Activated T-cell treated with anti-CD3 and anti-CD28 coated beads, Interleukin-2, amount 50 U/mL, for 72 hours (primary cell): ENCODE measurements around the gene LYPD5. TPM values are rescaled to one million over a fixed set of nuclear protein-coding genes. Genes with fewer than 3 reads are reported as not detected.

Experiments used
- ATAC-seq, 2 donors: fragments of 150-1000 bp; cut with Tn5 transposase; replicated peaks in 1 of 2; 2 replicates each; pipeline ENCODE4 v1.10.0; 2021; ENCODE audit warnings: moderate library complexity in 2 of 2, mild to moderate bottlenecking in 1 of 2
- DNase-seq, 2 donors: peaks; one replicate each; pipeline ENCODE4 v3.0.0; 2021 to 2022; ENCODE audit warnings: mixed read lengths in 1 of 2
- H3K27ac Mint-ChIP-seq: one replicate; pipeline ENCODE4 v1.8.0; 2022; ENCODE audit warnings: mild to moderate bottlenecking, moderate library complexity, mixed read lengths
- H3K27me3 Mint-ChIP-seq: one replicate; pipeline ENCODE4 v1.8.0; 2022; ENCODE audit warnings: low read depth, mixed read lengths
- H3K36me3 Mint-ChIP-seq, 2 donors: one replicate each; pipeline ENCODE4 v1.8.0; 2022; ENCODE audit warnings: mixed read lengths in 2 of 2, mild to moderate bottlenecking in 1 of 2; ENCODE audit not compliant: insufficient read depth in 2 of 2
- H3K4me1 Mint-ChIP-seq: one replicate; pipeline ENCODE4 v1.8.0; 2022; ENCODE audit warnings: low read depth, mixed read lengths
- H3K4me3 Mint-ChIP-seq, 2 donors: one replicate each; pipeline ENCODE4 v1.8.0; 2022; ENCODE audit warnings: mild to moderate bottlenecking in 2 of 2, mixed read lengths in 2 of 2, moderate library complexity in 2 of 2
- H3K9me3 Mint-ChIP-seq, 2 donors: one replicate each; pipeline ENCODE4 v1.8.0; 2022; ENCODE audit warnings: mixed read lengths in 2 of 2
- total RNA-seq, 2 donors: library from RNA; stranded (reverse); gene quantifications; one replicate each; pipeline ENCODE4 v1.2.3, GENCODE V29; 2022

Gene LYPD5
- total RNA-seq, 2 donors from 2014 or later = 0.21 to 1.1 TPM

DNA sequence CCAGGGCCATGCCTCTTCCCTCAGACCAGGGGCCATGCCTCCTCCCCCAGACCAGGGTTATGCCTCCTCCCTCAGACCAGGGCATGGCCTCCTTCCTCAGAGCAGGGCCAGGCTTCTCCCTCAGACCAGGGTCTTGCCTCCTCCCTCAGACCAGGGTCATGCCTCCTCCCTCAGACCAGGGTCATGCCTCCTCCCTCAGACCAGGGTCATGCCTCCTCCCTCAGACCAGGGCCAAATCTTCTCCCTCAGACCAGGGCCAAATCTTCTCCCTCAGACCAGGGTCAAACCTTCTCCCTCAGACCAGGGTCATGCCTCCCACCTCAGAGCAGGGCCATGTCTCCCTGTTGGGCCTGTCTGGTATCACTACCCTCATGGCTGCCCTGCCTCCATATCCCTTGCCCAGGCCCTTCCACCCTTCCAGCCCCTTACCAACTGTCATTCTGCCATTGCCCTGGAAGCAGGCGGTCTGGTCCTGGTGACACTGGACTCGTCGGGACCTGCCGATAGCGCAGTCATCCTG is 4.2 kb downstream of the LYPD5 start:
- Mint-ChIP-seq H3K4me1 (peaks cover 14% of the 10 kb centered on the region), H3K36me3 (no peaks in the 10 kb centered on the region), H3K27ac (no peak overlapping the region), H3K4me3 (peak overlapping the region; percentile 80 to 87), H3K27me3 (peaks cover 27% of the 10 kb centered on the region), H3K9me3 (no peaks in the 10 kb centered on the region)
- DNase-seq = no peak
- ATAC-seq = peak; percentile 19 to 20

GRCh38 chr19:43797556-43797955 is 4.7 kb downstream of the LYPD5 start:
- no peaks in the 10 kb centered on the region for H3K9me3 Mint-ChIP-seq
- peaks cover 14% of the 10 kb centered on the region for H3K4me1 Mint-ChIP-seq
- no peak overlapping the region for H3K27ac Mint-ChIP-seq
- ATAC-seq (no peak), DNase-seq (no peak)
- H3K36me3 Mint-ChIP-seq = no peaks in the 10 kb centered on the region
- H3K4me3 Mint-ChIP-seq = peak overlapping the region; percentile 45 to 54
- H3K27me3 Mint-ChIP-seq = peaks cover 27% of the 10 kb centered on the region

DNA sequence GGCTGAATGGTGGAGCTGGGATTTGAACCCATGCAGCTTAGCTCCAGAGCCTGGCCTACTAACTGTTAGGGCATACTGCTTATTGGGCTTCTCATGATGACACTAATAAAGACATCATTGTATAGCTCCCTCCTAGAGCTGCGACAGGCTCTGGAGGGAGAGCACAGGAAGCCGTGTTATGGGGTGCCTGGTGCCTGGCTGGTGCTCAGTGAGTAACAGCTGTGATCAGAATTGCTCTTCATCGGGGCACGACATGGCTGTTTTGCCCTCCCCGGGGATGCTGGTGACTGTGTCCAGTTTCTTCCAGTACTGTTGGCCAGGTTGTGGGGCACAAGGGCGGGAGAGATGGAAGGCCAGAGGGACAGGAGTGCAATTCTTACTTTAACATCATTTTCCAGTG is 5.1 kb downstream of the LYPD5 start:
- no peak overlapping the region for H3K27ac Mint-ChIP-seq
- peaks cover 27% of the 10 kb centered on the region for H3K27me3 Mint-ChIP-seq
- no peaks in the 10 kb centered on the region for H3K36me3 Mint-ChIP-seq
- no peak for ATAC-seq
- H3K9me3 Mint-ChIP-seq = no peaks in the 10 kb centered on the region
- H3K4me1 Mint-ChIP-seq = peaks cover 14% of the 10 kb centered on the region
- DNase-seq = no peak
- H3K4me3 Mint-ChIP-seq = peak overlapping the region; percentile 45 to 54

DNA sequence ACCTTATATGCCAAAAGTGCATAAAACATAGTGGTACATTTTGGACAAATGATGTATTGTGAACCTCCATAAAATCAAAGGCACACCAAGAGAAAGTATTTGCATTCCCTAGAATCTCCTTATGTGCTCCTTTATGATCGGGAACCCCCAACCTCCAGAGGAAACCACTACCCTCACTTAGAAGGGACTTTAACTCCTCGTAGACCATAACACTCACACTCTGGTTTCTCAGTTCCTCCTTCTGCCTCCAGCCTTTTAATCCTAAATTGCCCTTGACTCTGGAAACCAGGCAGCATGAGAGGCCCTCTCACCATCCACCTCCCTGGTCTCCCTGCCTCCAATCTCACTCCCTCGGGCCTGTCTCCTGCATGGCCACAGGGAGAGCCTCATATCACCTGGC is 11.7 kb downstream of the LYPD5 start:
- Mint-ChIP-seq H3K36me3 (no peaks in the 10 kb centered on the region), H3K27ac (no peak overlapping the region), H3K9me3 (no peaks in the 10 kb centered on the region), H3K27me3 (peaks cover 30% of the 10 kb centered on the region), H3K4me1 (peaks cover 3% of the 10 kb centered on the region), H3K4me3 (no peak overlapping the region)
- ATAC-seq = no peak
- DNase-seq = no peak

- DNase-seq = no peak
Observed at GRCh38 chr19:43789029-43789428, 13.2 kb downstream of the LYPD5 start.

DNA sequence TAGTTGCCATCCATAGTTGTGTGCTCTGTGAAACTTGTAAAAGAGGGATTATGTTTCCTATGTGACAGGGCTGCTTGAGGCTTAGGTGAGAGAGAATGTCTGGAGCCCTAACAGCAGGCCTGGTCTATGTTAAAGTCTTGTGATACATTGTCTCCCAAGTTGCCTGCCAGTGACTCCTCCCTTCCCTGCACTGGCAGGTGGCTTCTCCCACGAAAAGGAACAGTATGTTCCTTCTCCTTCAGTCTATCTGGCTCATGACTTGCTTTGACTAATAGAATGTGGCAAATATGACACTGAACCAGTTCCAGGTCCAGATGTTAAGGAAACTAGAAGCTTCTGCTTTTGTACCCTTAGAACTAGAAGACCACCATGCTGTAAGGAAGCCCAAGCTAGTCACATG is 15.6 kb downstream of the LYPD5 start:
- Mint-ChIP-seq H3K4me3 (no peak overlapping the region), H3K36me3 (peaks cover 4 to 7% of the 10 kb centered on the region in 2 donors), H3K4me1 (peaks cover 41% of the 10 kb centered on the region), H3K27ac (no peak overlapping the region), H3K9me3 (peaks cover 0 to 3% of the 10 kb centered on the region in 2 donors), H3K27me3 (peaks cover 19% of the 10 kb centered on the region)
- no peak for ATAC-seq
- DNase-seq = no peak

More at GRCh38 chr19:43789029-43789428, 13.2 kb downstream of the LYPD5 start:
- H3K27me3 Mint-ChIP-seq = peaks cover 29% of the 10 kb centered on the region
- no peaks in the 10 kb centered on the region for H3K36me3 Mint-ChIP-seq
- H3K27ac Mint-ChIP-seq = peak overlapping the region; percentile 77
- H3K4me3 Mint-ChIP-seq = no peak overlapping the region
- ATAC-seq = no peak
- no peaks in the 10 kb centered on the region for H3K9me3 Mint-ChIP-seq
- H3K4me1 Mint-ChIP-seq = peaks cover 19% of the 10 kb centered on the region

DNA sequence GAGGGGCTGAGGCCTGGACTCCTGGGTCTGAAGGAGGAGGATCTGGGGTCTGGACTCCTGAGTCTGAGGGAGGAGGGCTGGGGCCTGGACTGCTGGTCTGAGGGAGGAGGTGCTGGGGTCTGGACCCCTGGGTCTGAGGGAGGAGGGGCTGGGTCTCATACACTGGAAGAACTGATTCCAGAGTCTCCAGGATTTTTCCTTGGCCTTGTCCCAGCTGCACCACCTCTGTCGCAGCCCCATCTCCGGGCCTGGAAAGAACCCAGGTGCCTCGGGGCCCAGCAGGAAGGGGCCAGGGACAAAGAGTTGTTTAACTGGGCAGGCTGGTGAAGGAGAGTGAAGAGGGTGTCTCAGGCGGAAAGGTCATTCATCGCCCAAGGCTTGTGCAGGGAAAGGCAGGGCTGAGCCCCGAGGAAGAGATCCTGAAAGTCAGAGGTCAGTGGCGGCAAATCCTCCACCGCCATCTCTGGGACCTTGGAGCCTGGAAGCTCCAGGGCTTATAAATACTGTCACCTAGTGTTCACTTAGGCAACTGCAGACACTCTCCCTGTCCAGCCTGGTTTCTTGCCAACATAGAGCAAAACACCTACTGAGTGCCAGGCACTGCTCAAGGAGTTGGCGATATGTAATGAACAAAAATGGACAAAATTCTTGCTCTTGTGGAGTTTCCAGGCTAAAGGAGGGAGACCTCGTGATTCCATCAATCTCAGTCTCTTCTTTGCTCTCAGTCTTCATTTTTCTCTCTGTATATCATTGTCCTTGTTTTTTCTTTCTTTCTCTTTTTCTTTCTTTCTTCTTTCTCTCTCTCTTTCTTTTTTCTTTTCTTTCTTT is 17.1 kb downstream of the LYPD5 start:
- Mint-ChIP-seq H3K36me3 (peaks cover 4 to 13% of the 10 kb centered on the region in 2 donors), H3K27me3 (peaks cover 12% of the 10 kb centered on the region), H3K4me1 (peaks cover 50% of the 10 kb centered on the region), H3K9me3 (peaks cover 0 to 3% of the 10 kb centered on the region in 2 donors), H3K4me3 (peak overlapping the region; percentile 57 to 94), H3K27ac (peak overlapping the region; percentile 20)
- DNase-seq (peak; percentile 59 to 64), ATAC-seq (no peak)

DNA sequence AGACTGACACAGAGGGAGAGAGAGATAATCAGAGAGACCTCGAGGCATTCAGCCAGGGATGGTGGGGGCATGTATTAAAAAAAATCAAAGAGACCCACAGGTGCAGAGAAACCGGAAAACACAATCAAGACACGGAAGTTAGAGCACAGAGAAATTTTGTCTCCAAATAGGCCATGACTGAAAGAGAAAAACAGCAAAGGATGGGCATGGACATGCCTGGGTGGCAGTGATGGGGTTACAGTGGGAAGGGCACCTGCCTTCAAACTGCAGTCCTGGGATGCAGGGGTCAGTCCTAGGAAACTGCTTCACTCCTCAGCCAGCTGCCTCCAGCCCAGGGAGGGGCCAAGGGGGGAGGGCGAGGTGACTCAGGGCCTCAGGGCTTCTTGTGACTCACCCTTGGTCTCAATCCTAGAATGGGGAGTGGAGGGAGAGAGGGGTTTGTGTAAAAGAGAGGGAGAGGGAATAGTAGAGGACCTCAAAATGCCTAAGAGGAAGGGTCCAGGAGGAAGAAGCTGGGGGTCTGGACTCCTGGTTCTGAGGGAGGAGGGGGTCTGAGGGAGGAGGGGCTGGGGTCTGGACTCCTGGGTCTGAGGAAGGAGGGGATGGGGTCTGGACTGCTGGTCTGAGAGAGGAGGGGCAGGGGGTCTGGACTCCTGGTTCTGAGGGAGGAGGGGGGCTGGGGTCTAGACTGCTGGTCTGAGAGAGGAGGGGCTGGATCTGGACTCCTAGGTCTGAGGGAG is 17.8 kb downstream of the LYPD5 start:
- Mint-ChIP-seq H3K9me3 (peaks cover 0 to 3% of the 10 kb centered on the region in 2 donors), H3K4me1 (peaks cover 54% of the 10 kb centered on the region), H3K27ac (peak overlapping the region; percentile 3), H3K36me3 (peaks cover 6 to 13% of the 10 kb centered on the region in 2 donors), H3K27me3 (peaks cover 6% of the 10 kb centered on the region), H3K4me3 (peak overlapping the region; percentile 57 to 94)
- ATAC-seq = peak; percentile 28 to 47
- peak; percentile 80 to 84 for DNase-seq

DNA sequence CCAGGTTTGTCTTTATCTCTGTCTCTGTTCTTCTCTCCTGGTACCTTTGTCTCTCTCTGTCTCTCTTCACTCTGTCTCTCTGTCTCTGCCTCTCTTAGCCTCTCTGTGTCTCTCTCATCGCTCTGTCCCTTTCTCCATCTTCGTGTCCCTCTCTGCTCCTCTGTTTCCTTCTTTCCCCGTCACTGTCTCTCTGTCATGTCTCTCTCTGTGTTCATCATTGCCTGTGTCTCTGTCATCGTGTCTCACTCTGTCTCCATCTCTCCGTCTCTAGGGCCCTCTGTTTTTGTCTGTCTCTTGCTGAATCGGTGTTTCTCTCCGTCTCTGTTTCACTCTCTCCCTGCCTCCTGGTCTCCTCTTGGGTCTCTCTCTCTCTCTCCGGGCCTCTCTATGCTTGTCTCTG is 18.6 kb downstream of the LYPD5 start:
- ATAC-seq (no peak), DNase-seq (no peak)
- Mint-ChIP-seq H3K36me3 (peaks cover 9 to 13% of the 10 kb centered on the region in 2 donors), H3K9me3 (peaks cover 0 to 3% of the 10 kb centered on the region in 2 donors), H3K4me1 (peaks cover 61% of the 10 kb centered on the region), H3K4me3 (peak overlapping the region; percentile 57 to 94), H3K27me3 (peaks cover 1% of the 10 kb centered on the region), H3K27ac (peak overlapping the region; percentile 3)

GRCh38 chr19:43782689-43783231 is 19.5 kb downstream of the LYPD5 start:
- no peaks in the 10 kb centered on the region for H3K27me3 Mint-ChIP-seq
- H3K4me1 Mint-ChIP-seq = peaks cover 70% of the 10 kb centered on the region
- peak in 1 of 2 donors; percentile 26 for DNase-seq
- H3K9me3 Mint-ChIP-seq = peaks cover 0 to 3% of the 10 kb centered on the region in 2 donors
- ATAC-seq = no peak
- H3K4me3 Mint-ChIP-seq = peak overlapping the region; percentile 74 to 94
- H3K36me3 Mint-ChIP-seq = peaks cover 12 to 14% of the 10 kb centered on the region in 2 donors
- H3K27ac Mint-ChIP-seq = peak overlapping the region; percentile 19

DNA sequence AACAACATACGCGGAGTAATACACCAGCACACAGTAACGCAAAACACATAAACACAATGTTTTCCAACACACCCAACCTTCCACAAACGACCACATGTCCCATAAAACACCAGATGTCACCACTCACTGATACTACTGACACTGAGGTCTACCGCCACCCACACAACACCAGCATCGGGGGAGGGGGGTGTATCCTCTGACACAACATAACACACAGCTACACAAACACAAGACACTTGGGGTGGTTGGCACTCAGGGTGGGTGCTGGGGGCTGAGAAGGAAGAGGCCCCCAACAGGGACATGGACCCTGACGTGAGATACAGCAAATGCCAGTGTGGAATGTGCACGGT is 20.0 kb downstream of the LYPD5 start:
- Mint-ChIP-seq H3K27ac (peak overlapping the region; percentile 19), H3K36me3 (peaks cover 12 to 14% of the 10 kb centered on the region in 2 donors), H3K4me1 (peaks cover 75% of the 10 kb centered on the region), H3K4me3 (peak overlapping the region; percentile 74 to 94), H3K27me3 (no peaks in the 10 kb centered on the region), H3K9me3 (peaks cover 0 to 3% of the 10 kb centered on the region in 2 donors)
- DNase-seq (no peak), ATAC-seq (no peak)

- ATAC-seq (peak; percentile 47 to 52), DNase-seq (peak; percentile 69 to 73)
- Mint-ChIP-seq H3K4me1 (peaks cover 80% of the 10 kb centered on the region), H3K4me3 (peak overlapping the region; percentile 74 to 94), H3K36me3 (peaks cover 12 to 14% of the 10 kb centered on the region in 2 donors), H3K27me3 (no peaks in the 10 kb centered on the region), H3K27ac (peak overlapping the region; percentile 43), H3K9me3 (peaks cover 0 to 3% of the 10 kb centered on the region in 2 donors)
Observed at GRCh38 chr19:43781630-43782310, 20.5 kb downstream of the LYPD5 start.
